ENCODE results near the gene B4GALT6. TPM values are rescaled to one million over a fixed set of nuclear protein-coding genes. Genes with fewer than 3 reads are reported as not detected.

B4GALT6 gene
- total RNA-seq, 1 experiment from 2014 or later: 16.1 TPM

DNA sequence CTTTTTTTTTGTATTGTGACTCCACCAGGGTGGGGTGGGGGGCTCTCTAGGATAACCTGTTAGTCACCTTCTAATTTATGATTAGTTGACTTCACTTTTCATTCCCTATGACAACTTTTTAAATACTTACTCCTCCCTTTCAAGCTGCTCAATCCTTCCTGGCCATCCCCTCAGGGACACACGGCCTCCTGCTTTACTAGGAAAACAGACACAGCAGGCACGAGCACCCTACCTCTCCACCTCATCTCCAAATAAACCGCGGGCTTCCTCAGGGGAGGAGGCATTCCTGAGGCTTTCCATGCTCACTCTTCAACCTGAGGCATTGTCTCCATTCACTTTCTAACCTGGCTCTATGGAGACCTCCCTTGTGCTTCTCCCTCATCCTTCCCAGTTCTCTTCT is 33.0 kb downstream of the B4GALT6 start:
- H3K4me3 ChIP-seq (replicated peaks in 1 of 2; ENCODE audit: low read depth in 1 of 2, low read length in 2 of 2): no peak overlapping the region
- no peaks in the 10 kb centered on the region for H3K36me3 ChIP-seq (ENCODE audit: control insufficient read depth in 1 of 2, insufficient read depth in 2 of 2, low read length in 2 of 2)
- no peaks in the 10 kb centered on the region for H3K79me2 ChIP-seq (ENCODE audit: insufficient read depth, low read length)
- H3K27ac ChIP-seq (ENCODE audit: low read depth, low read length): no peak overlapping the region
- H3K9ac ChIP-seq (ENCODE audit: low read length): no peak overlapping the region
- DNase-seq (ENCODE audit: low read depth, low spot score) (no peak), ATAC-seq (no peak)
- H2AFZ ChIP-seq (ENCODE audit: low read depth, low read length, poor library complexity, severe bottlenecking): no peak overlapping the region
- peaks cover 14 to 34% of the 10 kb centered on the region in 2 experiments for H3K4me1 ChIP-seq (ENCODE audit: control insufficient read depth in 1 of 2, insufficient read depth in 2 of 2, low read length in 2 of 2)
- no peaks in the 10 kb centered on the region for H3K27me3 ChIP-seq (ENCODE audit: insufficient read depth, low read length)
- ChIA-PET RAD21 (ENCODE audit: low non-redundant PET in 1 of 2, low total read pairs in 2 of 2, uncharacterized antibody in 2 of 2, unreplicated experiment in 2 of 2) (interaction anchor here in 1 of 2 experiments (0.6 kb wide), 1 partner anchor 34 kb away, joined by 5 read pairs; no protein-coding TSS in a partner anchor), CTCF (no interaction called here), POLR2A (no interaction called here)
- TF ChIP-seq SIN3A (IDR thresholded peaks at IDR 0.05; ENCODE audit: low read depth): no peak
- TF ChIP-seq ZFX (IDR thresholded peaks at IDR 0.05): no peak
- TF ChIP-seq EGR1 (IDR thresholded peaks at IDR 0.05; ENCODE audit: low read depth): no peak
- no peak for TF ChIP-seq YY1 (IDR thresholded peaks at IDR 0.05; ENCODE audit: extremely low read depth, insufficient replicate concordance, low read depth, low read length)
- TF ChIP-seq, protein P1, sequence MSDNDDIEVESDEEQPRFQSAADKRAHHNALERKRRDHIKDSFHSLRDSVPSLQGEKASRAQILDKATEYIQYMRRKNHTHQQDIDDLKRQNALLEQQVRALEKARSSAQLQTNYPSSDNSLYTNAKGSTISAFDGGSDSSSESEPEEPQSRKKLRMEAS (IDR thresholded peaks at IDR 0.05): no peak
- TF ChIP-seq, protein P2, sequence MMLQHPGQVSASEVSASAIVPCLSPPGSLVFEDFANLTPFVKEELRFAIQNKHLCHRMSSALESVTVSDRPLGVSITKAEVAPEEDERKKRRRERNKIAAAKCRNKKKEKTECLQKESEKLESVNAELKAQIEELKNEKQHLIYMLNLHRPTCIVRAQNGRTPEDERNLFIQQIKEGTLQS (IDR thresholded peaks at IDR 0.05): no peak
- TF ChIP-seq EZH2 (IDR thresholded peaks at IDR 0.05): no peak
- TF ChIP-seq CTCF (IDR thresholded peaks at IDR 0.05 in 2 of 3, conservative IDR thresholded peaks at IDR 0.05 in 1 of 3; ENCODE audit: borderline replicate concordance in 1 of 3, insufficient read depth in 1 of 3, low read depth in 2 of 3, low read length in 2 of 3): no peak
- no peak for TF ChIP-seq JUND (IDR thresholded peaks at IDR 0.05)
- no peak for TF ChIP-seq POLR2A (IDR thresholded peaks at IDR 0.05; ENCODE audit: borderline replicate concordance, extremely low read depth, insufficient read depth, insufficient read length)
- TF ChIP-seq SRF (IDR thresholded peaks at IDR 0.05; ENCODE audit: low read depth): no peak
- no peak for TF ChIP-seq POLR2AphosphoS5 (IDR thresholded peaks at IDR 0.05; ENCODE audit: low read depth, low read length)
- no peak for TF ChIP-seq REST (IDR thresholded peaks at IDR 0.05; ENCODE audit: low read depth)
- no peak for TF ChIP-seq EZH2phosphoT487 (IDR thresholded peaks at IDR 0.05; ENCODE audit: borderline replicate concordance)
- TF ChIP-seq ZBTB33 (IDR thresholded peaks at IDR 0.05; ENCODE audit: extremely low read depth, insufficient replicate concordance, low read length): no peak
- no peaks in the 10 kb centered on the region for H3K9me3 ChIP-seq (ENCODE audit: control insufficient read depth in 1 of 2, insufficient read depth in 1 of 2, low read depth in 1 of 2, low read length in 2 of 2)
- H3K4me2 ChIP-seq (ENCODE audit: low read length): no peak overlapping the region
- intact Hi-C loops (cut with micrococcal nuclease): no loop called here
- H4K20me1 ChIP-seq (ENCODE audit: insufficient read depth): no peaks in the 10 kb centered on the region
- no TSS peak for BruUV-seq (replicated peaks)
- H3K9me2 ChIP-seq (ENCODE audit: insufficient read depth): no peaks in the 10 kb centered on the region
